Stimulated activated CD8-positive, alpha-beta memory T cell treated with anti-CD3 and anti-CD28 coated beads, Interleukin-15, amount 100 ng/mL, for 1 hour (primary cell): ENCODE measurements around the gene UCK1.

Experiments used
- DNase-seq: peaks from one replicate; pipeline ENCODE4 v3.0.0-alpha.2; 2020; ENCODE audit warnings: low read depth

The UCK1 gene

GRCh38 chr9:131476777-131477345 lies 54.2 kb downstream of the UCK1 start:
- DNase-seq = no peak

- DNase-seq = no peak
These were observed 54.9 kb downstream of the UCK1 start for GRCh38 chr9:131475956-131476776.

GRCh38 chr9:131475111-131475955 lies 55.7 kb downstream of the UCK1 start:
- no peak for DNase-seq

- DNase-seq = no peak
These were observed 56.4 kb downstream of the UCK1 start for GRCh38 chr9:131474711-131475110.

GRCh38 chr9:131473891-131474290 lies 57.2 kb downstream of the UCK1 start:
- no peak for DNase-seq
